DOHH2 (cell line): ENCODE data around the gene ALS2.
A peak's percentile ranks its signal among the peaks of the same experiment; 100 is the strongest.

Experiments used
- H3F3A ChIP-seq: fragments of 200-600 bp; sonication (generic), shearing (Covaris generic); 2 replicates; pipeline ENCODE4 v1.6.0; 2016; ENCODE audit warnings: antibody characterized with exemption, mild to moderate bottlenecking; ENCODE audit not compliant: control insufficient read depth, insufficient read depth
- H3K27ac ChIP-seq: fragments of 200-600 bp; sonication (generic); 2 replicates; pipeline ENCODE4 v1.5.1; 2014; ENCODE audit warnings: low read depth, mild to moderate bottlenecking, low read length, moderate library complexity
- H3K27me3 ChIP-seq: fragments of 200-600 bp; sonication (generic); 2 replicates; pipeline ENCODE4 v1.6.1; 2014; ENCODE audit warnings: mild to moderate bottlenecking, low read length, mixed read lengths; ENCODE audit not compliant: control insufficient read depth
- H3K36me3 ChIP-seq: fragments of 200-600 bp; sonication (generic); 2 replicates; pipeline ENCODE4 v1.6.1; 2014; ENCODE audit warnings: mild to moderate bottlenecking, low read length, moderate library complexity, mixed read lengths; ENCODE audit not compliant: control insufficient read depth
- H3K4me1 ChIP-seq: fragments of 200-600 bp; sonication (generic); 2 replicates; pipeline ENCODE4 v1.6.1; 2014; ENCODE audit warnings: mild to moderate bottlenecking, low read length, mixed read lengths; ENCODE audit not compliant: control insufficient read depth
- H3K4me2 ChIP-seq: fragments of 200-600 bp; sonication (generic); 2 replicates; pipeline ENCODE4 v1.6.0; 2014; ENCODE audit warnings: mild to moderate bottlenecking, low read length, moderate library complexity
- H3K4me3 ChIP-seq: fragments of 200-600 bp; sonication (generic); 2 replicates; pipeline ENCODE4 v1.5.1; 2014; ENCODE audit warnings: mild to moderate bottlenecking, low read length, mixed read lengths
- H3K79me2 ChIP-seq: fragments of 200-600 bp; sonication (generic); 2 replicates; pipeline ENCODE4 v1.6.1; 2014; ENCODE audit warnings: mild to moderate bottlenecking, low read length, mixed read lengths; ENCODE audit not compliant: control insufficient read depth
- H3K9me2 ChIP-seq: fragments of 200-600 bp; sonication (generic); replicated peaks from 2 replicates; pipeline ENCODE4 v1.6.1; 2014; ENCODE audit warnings: mild to moderate bottlenecking, low read length, mixed read lengths; ENCODE audit not compliant: control insufficient read depth
- H3K9me3 ChIP-seq: fragments of 200-600 bp; sonication (generic); 2 replicates; pipeline ENCODE4 v1.6.1; 2014; ENCODE audit warnings: antibody characterized with exemption, low read length, mixed read lengths; ENCODE audit not compliant: control insufficient read depth, insufficient read depth
- H4K20me1 ChIP-seq: fragments of 200-600 bp; sonication (generic); 2 replicates; pipeline ENCODE4 v1.6.0; 2014; ENCODE audit warnings: low read depth, mild to moderate bottlenecking, antibody characterized with exemption, low read length, moderate library complexity; ENCODE audit not compliant: control insufficient read depth, insufficient read depth
- EZH2phosphoT487 ChIP-seq: fragments of 200-600 bp; sonication (generic); IDR thresholded peaks from 2 replicates; pipeline ENCODE4 v1.6.1; 2017; ENCODE audit warnings: borderline replicate concordance, mild to moderate bottlenecking, antibody characterized with exemption, low read length, moderate library complexity, mixed read lengths
- TF ChIP-seq, protein P1 (sequence below): fragments of 200-600 bp; sonication (generic); IDR thresholded peaks from one replicate; pipeline ENCODE4 v1.5.1; 2014; ENCODE audit warnings: antibody characterized with exemption, mild to moderate bottlenecking, low read depth, low read length; ENCODE audit not compliant: poor library complexity, severe bottlenecking

ALS2 gene

DNA sequence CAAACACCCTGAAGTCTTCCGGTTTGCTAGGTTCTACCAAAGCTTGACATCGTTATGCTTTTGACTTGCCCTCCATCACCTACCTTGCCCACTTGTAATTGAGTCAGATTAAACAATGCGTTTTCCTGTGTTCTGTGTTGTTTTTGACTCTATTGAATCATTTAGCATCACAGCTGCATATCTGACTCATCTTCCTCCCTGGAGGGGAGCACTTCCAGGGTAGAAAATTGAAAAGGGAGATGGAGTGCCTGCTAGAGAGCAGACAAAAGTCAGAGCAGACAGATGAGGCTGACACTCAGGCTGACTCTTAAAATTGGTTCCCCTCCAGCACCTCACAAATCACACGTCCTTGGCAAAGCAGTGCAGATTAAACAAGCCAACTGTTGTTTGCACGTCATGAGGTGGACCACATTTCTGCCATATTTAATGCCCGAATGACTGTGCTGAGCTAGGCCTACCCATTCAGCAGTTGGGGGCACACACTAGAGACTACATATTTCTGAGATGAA lies 84.5 kb downstream of the ALS2 start:
- Histone ChIP-seq H3K36me3 (no peaks in the 10 kb centered on the region), H3K27ac (no peak overlapping the region), H3K9me2 (no peaks in the 10 kb centered on the region), H3K4me3 (no peak overlapping the region), H3K79me2 (no peaks in the 10 kb centered on the region), H3K9me3 (no peaks in the 10 kb centered on the region), H3K4me2 (no peak overlapping the region), H3F3A (no peaks in the 10 kb centered on the region), H3K27me3 (peaks cover 7% of the 10 kb centered on the region), H3K4me1 (no peaks in the 10 kb centered on the region), H4K20me1 (no peaks in the 10 kb centered on the region)
- TF ChIP-seq, protein P1, sequence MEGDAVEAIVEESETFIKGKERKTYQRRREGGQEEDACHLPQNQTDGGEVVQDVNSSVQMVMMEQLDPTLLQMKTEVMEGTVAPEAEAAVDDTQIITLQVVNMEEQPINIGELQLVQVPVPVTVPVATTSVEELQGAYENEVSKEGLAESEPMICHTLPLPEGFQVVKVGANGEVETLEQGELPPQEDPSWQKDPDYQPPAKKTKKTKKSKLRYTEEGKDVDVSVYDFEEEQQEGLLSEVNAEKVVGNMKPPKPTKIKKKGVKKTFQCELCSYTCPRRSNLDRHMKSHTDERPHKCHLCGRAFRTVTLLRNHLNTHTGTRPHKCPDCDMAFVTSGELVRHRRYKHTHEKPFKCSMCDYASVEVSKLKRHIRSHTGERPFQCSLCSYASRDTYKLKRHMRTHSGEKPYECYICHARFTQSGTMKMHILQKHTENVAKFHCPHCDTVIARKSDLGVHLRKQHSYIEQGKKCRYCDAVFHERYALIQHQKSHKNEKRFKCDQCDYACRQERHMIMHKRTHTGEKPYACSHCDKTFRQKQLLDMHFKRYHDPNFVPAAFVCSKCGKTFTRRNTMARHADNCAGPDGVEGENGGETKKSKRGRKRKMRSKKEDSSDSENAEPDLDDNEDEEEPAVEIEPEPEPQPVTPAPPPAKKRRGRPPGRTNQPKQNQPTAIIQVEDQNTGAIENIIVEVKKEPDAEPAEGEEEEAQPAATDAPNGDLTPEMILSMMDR = no peak
- TF ChIP-seq EZH2phosphoT487 = no peak

DNA sequence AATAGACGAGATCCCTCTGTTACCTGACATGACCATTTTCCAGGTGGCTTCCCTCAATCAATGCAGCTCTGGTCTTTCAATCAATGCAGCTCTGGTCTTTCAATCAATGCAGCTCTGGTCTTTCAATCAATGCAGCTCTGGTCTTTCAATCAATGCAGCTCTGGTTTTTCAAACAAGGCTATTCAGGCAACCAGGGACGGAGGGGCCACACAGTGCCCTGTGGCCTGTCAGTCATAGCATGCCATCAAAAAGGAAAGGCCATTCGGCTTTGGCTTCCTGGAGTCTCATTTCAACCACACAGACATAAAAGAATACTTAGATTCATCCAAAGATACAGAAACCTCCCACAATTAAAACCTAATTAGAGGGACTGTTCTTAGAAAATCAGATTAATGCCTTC lies 95.6 kb downstream of the ALS2 start:
- Histone ChIP-seq H3K4me3 (no peak overlapping the region), H3K36me3 (no peaks in the 10 kb centered on the region), H3K27ac (no peak overlapping the region), H3F3A (no peaks in the 10 kb centered on the region), H3K4me2 (no peak overlapping the region), H3K79me2 (no peaks in the 10 kb centered on the region), H3K4me1 (no peaks in the 10 kb centered on the region), H3K9me3 (no peaks in the 10 kb centered on the region), H3K9me2 (no peaks in the 10 kb centered on the region), H4K20me1 (no peaks in the 10 kb centered on the region), H3K27me3 (peaks cover 12% of the 10 kb centered on the region)
- TF ChIP-seq, protein P1 = no peak
- TF ChIP-seq EZH2phosphoT487 = no peak

DNA sequence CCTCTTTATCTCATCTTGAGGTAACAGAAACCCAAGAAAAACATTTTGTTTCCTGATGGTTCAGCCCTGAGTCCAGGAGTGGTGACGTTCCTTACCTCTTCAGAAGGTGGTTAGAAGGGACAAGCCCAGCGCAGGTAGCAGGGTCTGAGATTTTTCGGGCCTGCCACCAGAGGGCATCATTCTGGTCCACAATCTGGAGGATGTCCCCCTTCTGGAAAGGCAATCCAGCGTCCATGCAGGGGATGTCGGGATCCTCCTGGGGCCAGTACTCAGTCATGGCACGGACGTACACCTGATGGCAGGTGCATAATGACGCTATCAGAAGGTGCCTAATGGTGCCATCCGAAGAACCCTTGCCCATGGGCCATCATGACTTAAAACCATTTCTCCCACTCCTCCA lies 100.0 kb downstream of the ALS2 start:
- Histone ChIP-seq H3K4me2 (no peak overlapping the region), H3K27me3 (peaks cover 9% of the 10 kb centered on the region), H3K4me1 (no peaks in the 10 kb centered on the region), H3K4me3 (no peak overlapping the region), H3F3A (no peaks in the 10 kb centered on the region), H4K20me1 (no peaks in the 10 kb centered on the region), H3K9me2 (no peaks in the 10 kb centered on the region), H3K36me3 (no peaks in the 10 kb centered on the region), H3K27ac (no peak overlapping the region), H3K79me2 (no peaks in the 10 kb centered on the region), H3K9me3 (no peaks in the 10 kb centered on the region)
- TF ChIP-seq EZH2phosphoT487 = no peak
- TF ChIP-seq, protein P1 = peak; percentile 73
